ENCODE measurements around the gene ZNF888.
"Not testable (repeated sequence)": the region's sequence is repeated elsewhere in the genome, so short reads cannot be mapped to it uniquely, and the experiment has no call there.

ZNF888 gene

GRCh38 chr19:52857378-52858191 is 65.6 kb downstream of the ZNF888 start, which contains the start of gene ZNF468:
ZNF468 (minus strand) TSS chr19:52857619; CDS start chr19:52854272, 3,347 bp downstream.
- H3K9me3 Mint-ChIP-seq, H3K27me3 Mint-ChIP-seq: not testable (repeated sequence)
- Mint-ChIP-seq H3K4me3 (peak within 1 kb of the TSS; percentile 95 to 99), H3K27ac (peak within 1 kb of the TSS; percentile 46 to 91), H3K4me1 (peaks cover 23% of the 10 kb centered on the region)
- DNase-seq (peak; percentile 66 to 78), ATAC-seq (peak; percentile 100)

- H3K4me1 Mint-ChIP-seq: peaks cover 23% of the 10 kb centered on the region
- not testable (repeated sequence) for H3K27me3 Mint-ChIP-seq, H3K9me3 Mint-ChIP-seq
- H3K27ac Mint-ChIP-seq: peak overlapping the region; percentile 46 to 91
- ATAC-seq (peak; percentile 55), DNase-seq (peak; percentile 10 to 16)
- peak overlapping the region; percentile 95 to 99 for H3K4me3 Mint-ChIP-seq
Observed at GRCh38 chr19:52856540-52857377, 66.5 kb downstream of the ZNF888 start.

Data from stimulated activated naive CD8-positive, alpha-beta T cell treated with anti-CD3 and anti-CD28 coated beads, Interleukin-15, amount 100 ng/mL, for 72 hours (primary cell).